SK-N-SH (cell line): ENCODE results near the gene PIBF1.

Source experiments
- CTCF ChIP-seq: fragments of 200-600 bp; sonication (generic); IDR thresholded peaks from 2 replicates; pipeline ENCODE4 v1.6.1; 2017; ENCODE audit warnings: antibody characterized with exemption, mild to moderate bottlenecking, moderate library complexity
- EZH2phosphoT487 ChIP-seq: fragments of 200-600 bp; sonication (generic); IDR thresholded peaks from 2 replicates; pipeline ENCODE4 v1.6.1; 2017; ENCODE audit warnings: low read depth, mixed run types, mild to moderate bottlenecking, antibody characterized with exemption, moderate library complexity, borderline replicate concordance
- JUND ChIP-seq: IDR thresholded peaks from 2 replicates; pipeline ENCODE4 v1.4.0; 2012
- MEF2A ChIP-seq: IDR thresholded peaks from 2 replicates; pipeline ENCODE4 v1.4.0; 2012; ENCODE audit warnings: low read depth, borderline replicate concordance
- NFIC ChIP-seq: IDR thresholded peaks from 2 replicates; pipeline ENCODE4 v1.4.0; 2012; ENCODE audit warnings: borderline replicate concordance
- NRF1 ChIP-seq: IDR thresholded peaks from 2 replicates; pipeline ENCODE4 v1.6.1; 2012; ENCODE audit warnings: low read depth, mild to moderate bottlenecking, low read length
- PBX3 ChIP-seq: IDR thresholded peaks from 2 replicates; pipeline ENCODE4; 2012
- RAD21 ChIP-seq: IDR thresholded peaks from 2 replicates; pipeline ENCODE4 v1.6.1; 2012; ENCODE audit warnings: mild to moderate bottlenecking, low read length
- RFX5 ChIP-seq: IDR thresholded peaks from 2 replicates; pipeline ENCODE4 v1.6.1; 2012; ENCODE audit warnings: mild to moderate bottlenecking, improper control_type of control experiment, low read length
- SIN3A ChIP-seq: IDR thresholded peaks from 2 replicates; pipeline ENCODE4 v1.6.1; 2012; ENCODE audit warnings: low read depth, mild to moderate bottlenecking, low read length, moderate library complexity, borderline replicate concordance
- TAF1 ChIP-seq: IDR thresholded peaks from 2 replicates; pipeline ENCODE4 v1.6.1; 2012; ENCODE audit warnings: low read depth, mild to moderate bottlenecking, low read length, moderate library complexity, borderline replicate concordance
- TF ChIP-seq, protein P1 (sequence below): fragments of 150-350 bp; IDR thresholded peaks from 2 replicates; pipeline ENCODE4 v1.6.1; 2017; ENCODE audit warnings: antibody characterized with exemption, low read length, low read depth, borderline replicate concordance

DNA sequence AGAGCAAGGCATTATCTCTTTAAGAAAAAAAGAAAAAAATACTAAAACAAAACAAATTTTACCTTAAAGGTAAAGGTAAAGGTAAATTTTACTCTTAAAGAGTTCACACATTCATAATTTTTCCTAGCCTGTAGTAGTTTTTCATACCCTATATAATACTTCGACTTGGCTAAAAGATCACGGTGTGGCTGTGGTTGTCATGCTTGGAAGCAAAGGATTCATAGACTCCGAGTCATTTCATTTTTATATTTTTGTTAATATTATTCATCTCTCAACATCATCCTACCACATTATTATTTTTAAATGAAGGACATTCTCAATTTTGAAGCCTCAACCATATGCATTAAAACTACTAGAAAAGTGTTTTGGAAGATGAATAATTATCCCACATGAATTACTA lies 52.7 kb downstream of the PIBF1 start:
- TF ChIP-seq EZH2phosphoT487 (no peak), RFX5 (no peak), RAD21 (no peak), SIN3A (no peak), TAF1 (no peak), MEF2A (no peak), NRF1 (no peak), JUND (no peak), CTCF (no peak), NFIC (no peak), PBX3 (no peak)
- TF ChIP-seq, protein P1, sequence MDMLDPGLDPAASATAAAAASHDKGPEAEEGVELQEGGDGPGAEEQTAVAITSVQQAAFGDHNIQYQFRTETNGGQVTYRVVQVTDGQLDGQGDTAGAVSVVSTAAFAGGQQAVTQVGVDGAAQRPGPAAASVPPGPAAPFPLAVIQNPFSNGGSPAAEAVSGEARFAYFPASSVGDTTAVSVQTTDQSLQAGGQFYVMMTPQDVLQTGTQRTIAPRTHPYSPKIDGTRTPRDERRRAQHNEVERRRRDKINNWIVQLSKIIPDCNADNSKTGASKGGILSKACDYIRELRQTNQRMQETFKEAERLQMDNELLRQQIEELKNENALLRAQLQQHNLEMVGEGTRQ: no peak
